Measurements from ENCODE around the gene TIMP2. TPM values are rescaled to one million over a fixed set of nuclear protein-coding genes. Genes with fewer than 3 reads are reported as not detected.
"Not testable (repeated sequence)": the region's sequence is repeated elsewhere in the genome, so short reads cannot be mapped to it uniquely, and the experiment has no call there.

Gene TIMP2
- total RNA-seq, 4 donors from 2014 or later, result 172 to 315 (median 211) TPM

- WGBS, 2 donors (ENCODE audit: low coverage in 1 of 2), result 100% methylated on average over 2 of the region's 23 CpGs; no CpG with 5 or more reads in 1 of the 2 donors
- H3K9me3 ChIP-seq, result no peaks in the 10 kb centered on the region
- H3K27ac ChIP-seq, result no peak overlapping the region
- peaks cover 0 to 19% (median 9%) of the 10 kb centered on the region in 3 donors for H3K4me1 ChIP-seq
- no peak for ATAC-seq
- TF ChIP-seq POLR2AphosphoS5 (IDR thresholded peaks at IDR 0.05), result no peak
- TF ChIP-seq, protein P1, sequence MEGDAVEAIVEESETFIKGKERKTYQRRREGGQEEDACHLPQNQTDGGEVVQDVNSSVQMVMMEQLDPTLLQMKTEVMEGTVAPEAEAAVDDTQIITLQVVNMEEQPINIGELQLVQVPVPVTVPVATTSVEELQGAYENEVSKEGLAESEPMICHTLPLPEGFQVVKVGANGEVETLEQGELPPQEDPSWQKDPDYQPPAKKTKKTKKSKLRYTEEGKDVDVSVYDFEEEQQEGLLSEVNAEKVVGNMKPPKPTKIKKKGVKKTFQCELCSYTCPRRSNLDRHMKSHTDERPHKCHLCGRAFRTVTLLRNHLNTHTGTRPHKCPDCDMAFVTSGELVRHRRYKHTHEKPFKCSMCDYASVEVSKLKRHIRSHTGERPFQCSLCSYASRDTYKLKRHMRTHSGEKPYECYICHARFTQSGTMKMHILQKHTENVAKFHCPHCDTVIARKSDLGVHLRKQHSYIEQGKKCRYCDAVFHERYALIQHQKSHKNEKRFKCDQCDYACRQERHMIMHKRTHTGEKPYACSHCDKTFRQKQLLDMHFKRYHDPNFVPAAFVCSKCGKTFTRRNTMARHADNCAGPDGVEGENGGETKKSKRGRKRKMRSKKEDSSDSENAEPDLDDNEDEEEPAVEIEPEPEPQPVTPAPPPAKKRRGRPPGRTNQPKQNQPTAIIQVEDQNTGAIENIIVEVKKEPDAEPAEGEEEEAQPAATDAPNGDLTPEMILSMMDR (IDR thresholded peaks at IDR 0.05), result no peak
- TF ChIP-seq EP300 (IDR thresholded peaks at IDR 0.05), result no peak
- TF ChIP-seq POLR2A (IDR thresholded peaks at IDR 0.05), result no peak
- no peaks in the 10 kb centered on the region for H3K27me3 ChIP-seq
- H3K36me3 ChIP-seq, result peaks cover 0 to 48% of the 10 kb centered on the region in 2 donors
- no peak overlapping the region for H3K4me3 ChIP-seq
These were observed 41.9 kb upstream of the TIMP2 start for GRCh38 chr17:78966910-78967600.

DNA sequence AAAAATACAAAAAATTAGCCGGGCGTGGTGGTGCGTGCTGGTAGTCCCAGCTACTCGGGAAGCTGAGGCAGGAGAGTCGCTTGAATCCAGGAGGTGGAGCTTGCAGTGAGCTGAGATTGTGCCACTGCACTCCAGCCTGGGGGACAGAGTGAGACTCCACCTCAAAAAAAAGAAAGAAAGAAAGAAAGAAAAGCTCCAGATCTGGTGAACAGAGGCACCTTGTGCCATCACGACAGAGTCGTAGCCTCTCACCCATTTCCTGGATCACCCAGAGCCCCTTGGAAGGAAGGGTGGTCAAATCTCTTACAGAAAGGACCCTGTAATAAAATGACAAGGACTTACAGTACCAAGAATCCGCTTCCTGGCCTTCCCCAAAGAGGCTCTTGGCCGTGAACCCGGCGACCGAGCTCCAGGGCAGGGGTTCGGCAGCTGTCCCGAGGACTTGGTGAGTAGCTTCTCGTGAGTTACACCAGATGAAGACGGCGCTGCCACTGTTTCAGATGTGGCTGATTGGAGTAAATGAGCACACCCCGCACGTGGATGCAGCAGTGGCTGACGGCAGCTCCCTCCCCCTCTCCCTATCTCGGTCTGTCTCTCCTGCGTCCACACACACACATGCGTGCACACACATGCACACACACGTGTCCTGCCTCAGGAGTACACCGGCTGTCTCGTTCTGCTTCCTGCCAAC, 41.1 kb upstream of the TIMP2 start:
- ATAC-seq, result no peak
- TF ChIP-seq POLR2A (IDR thresholded peaks at IDR 0.05) (no peak), EP300 (IDR thresholded peaks at IDR 0.05) (no peak), POLR2AphosphoS5 (IDR thresholded peaks at IDR 0.05) (no peak)
- TF ChIP-seq, protein P1 (IDR thresholded peaks at IDR 0.05), result no peak
- WGBS, 2 donors (ENCODE audit: low coverage in 1 of 2), result 73 to 86% methylated on average over 4 to 15 of the region's 26 CpGs
- H3K36me3 ChIP-seq, result peaks cover 0 to 42% of the 10 kb centered on the region in 2 donors
- H3K4me3 ChIP-seq, result no peak overlapping the region
- no peaks in the 10 kb centered on the region for H3K27me3 ChIP-seq
- no peak overlapping the region for H3K27ac ChIP-seq
- peaks cover 0 to 13% (median 3%) of the 10 kb centered on the region in 3 donors for H3K4me1 ChIP-seq
- H3K9me3 ChIP-seq, result no peaks in the 10 kb centered on the region

GRCh38 chr17:78965491-78965924, 40.3 kb upstream of the TIMP2 start:
- no peak for ATAC-seq
- H3K4me3 ChIP-seq, result no peak overlapping the region
- 82 to 100% methylated on average over 1 to 4 of the region's 8 CpGs for WGBS, 2 donors (ENCODE audit: low coverage in 1 of 2)
- no peaks in the 10 kb centered on the region for H3K9me3 ChIP-seq
- TF ChIP-seq, protein P1 (IDR thresholded peaks at IDR 0.05), result no peak
- TF ChIP-seq POLR2A (IDR thresholded peaks at IDR 0.05), result no peak
- TF ChIP-seq EP300 (IDR thresholded peaks at IDR 0.05), result no peak
- TF ChIP-seq POLR2AphosphoS5 (IDR thresholded peaks at IDR 0.05), result no peak
- H3K36me3 ChIP-seq, result peaks cover 0 to 40% of the 10 kb centered on the region in 2 donors
- H3K4me1 ChIP-seq, result peaks cover 0 to 9% (median 0%) of the 10 kb centered on the region in 3 donors
- no peaks in the 10 kb centered on the region for H3K27me3 ChIP-seq
- H3K27ac ChIP-seq, result no peak overlapping the region

- Histone ChIP-seq H3K36me3 (peaks cover 0 to 18% of the 10 kb centered on the region in 2 donors), H3K27ac (no peak overlapping the region), H3K9me3 (no peaks in the 10 kb centered on the region), H3K27me3 (no peaks in the 10 kb centered on the region), H3K4me1 (peaks cover 0 to 4% (median 0%) of the 10 kb centered on the region in 3 donors), H3K4me3 (no peak overlapping the region)
- WGBS, 2 donors (ENCODE audit: low coverage in 1 of 2), result 88 to 100% methylated on average over 2 to 4 of the region's 6 CpGs
- no peak for ATAC-seq
- TF ChIP-seq EP300 (IDR thresholded peaks at IDR 0.05), result no peak
- no peak for TF ChIP-seq POLR2A (IDR thresholded peaks at IDR 0.05)
- TF ChIP-seq POLR2AphosphoS5 (IDR thresholded peaks at IDR 0.05), result no peak
- TF ChIP-seq, protein P1 (IDR thresholded peaks at IDR 0.05), result no peak
These were observed 38.2 kb upstream of the TIMP2 start for GRCh38 chr17:78963378-78963777.

DNA sequence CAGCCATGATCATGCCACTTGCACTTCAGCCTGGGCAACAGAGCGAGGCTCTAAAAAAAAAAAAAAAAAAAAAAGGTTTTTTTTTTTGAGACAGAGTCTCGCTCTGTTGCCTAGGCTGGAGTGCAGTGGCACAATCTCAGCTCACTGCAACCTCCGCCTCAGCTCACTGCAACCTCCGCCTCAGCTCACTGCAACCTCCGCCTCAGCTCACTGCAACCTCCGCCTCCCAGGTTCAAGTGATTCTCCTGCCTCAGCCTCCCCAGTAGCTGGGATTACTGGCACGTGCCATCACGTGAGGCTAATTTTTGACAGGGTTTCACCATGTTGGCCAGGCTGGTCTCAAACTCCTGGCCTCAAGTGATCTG, 37.8 kb upstream of the TIMP2 start:
- WGBS, 2 donors (ENCODE audit: low coverage in 1 of 2), result 100% methylated on average over 7 of the region's 8 CpGs; no CpG with 5 or more reads in 1 of the 2 donors
- ATAC-seq, H3K4me1 ChIP-seq: not testable (repeated sequence)

More for the DNA sequence above, 37.8 kb upstream of the TIMP2 start:
- not testable (repeated sequence) for H3K27ac ChIP-seq, H3K9me3 ChIP-seq, H3K27me3 ChIP-seq, H3K4me3 ChIP-seq
- peaks cover 0 to 14% of the 10 kb centered on the region in 2 donors for H3K36me3 ChIP-seq

All from gastroesophageal sphincter (tissue), 4 donors.